Effector memory CD4-positive, alpha-beta T cell (primary cell): ENCODE data around the gene BPHL.

Source experiments
- DNase-seq, 3 donors: peaks; one replicate each; pipeline ENCODE4 v3.0.0-alpha.2; 2020
- H3K27ac ChIP-seq: 2 replicates; pipeline ENCODE4 v1.7.0; 2013; ENCODE audit warnings: mild to moderate bottlenecking, low read length, moderate library complexity; ENCODE audit not compliant: insufficient read depth, poor library complexity, severe bottlenecking
- H3K27me3 ChIP-seq: replicated peaks from 2 replicates; pipeline ENCODE4 v1.7.0; 2013; ENCODE audit warnings: mild to moderate bottlenecking, low read length; ENCODE audit not compliant: insufficient read depth, control insufficient read depth, poor library complexity, severe bottlenecking
- H3K36me3 ChIP-seq: 2 replicates; pipeline ENCODE4 v1.7.0; 2013; ENCODE audit warnings: mild to moderate bottlenecking, low read length, moderate library complexity; ENCODE audit not compliant: control insufficient read depth, insufficient read depth
- H3K4me1 ChIP-seq: 2 replicates; pipeline ENCODE4 v1.7.0; 2013; ENCODE audit warnings: low read length, mild to moderate bottlenecking; ENCODE audit not compliant: control insufficient read depth, insufficient read depth, poor library complexity, severe bottlenecking
- H3K4me3 ChIP-seq: 2 replicates; pipeline ENCODE4 v1.7.0; 2013; ENCODE audit warnings: low read length, low read depth, mild to moderate bottlenecking; ENCODE audit not compliant: insufficient read depth, poor library complexity, severe bottlenecking
- H3K9me3 ChIP-seq: 2 replicates; pipeline ENCODE4 v1.7.0; 2013; ENCODE audit warnings: mild to moderate bottlenecking, low read length, moderate library complexity; ENCODE audit not compliant: control insufficient read depth

Gene BPHL

GRCh38 chr6:3085074-3085473 is 33.4 kb upstream of the BPHL start:
- Histone ChIP-seq H3K4me1 (no peaks in the 10 kb centered on the region), H3K4me3 (no peak overlapping the region), H3K27me3 (no peaks in the 10 kb centered on the region), H3K27ac (no peak overlapping the region), H3K36me3 (peaks cover 81% of the 10 kb centered on the region), H3K9me3 (no peaks in the 10 kb centered on the region)
- no peak for DNase-seq

- peaks cover 74% of the 10 kb centered on the region for H3K36me3 ChIP-seq
- H3K27me3 ChIP-seq: no peaks in the 10 kb centered on the region
- H3K27ac ChIP-seq: no peak overlapping the region
- no peak overlapping the region for H3K4me3 ChIP-seq
- no peaks in the 10 kb centered on the region for H3K4me1 ChIP-seq
- H3K9me3 ChIP-seq: no peaks in the 10 kb centered on the region
- no peak for DNase-seq
Measured at GRCh38 chr6:3086282-3086946, 32.1 kb upstream of the BPHL start.

GRCh38 chr6:3088446-3088845 is 30.1 kb upstream of the BPHL start:
- Histone ChIP-seq H3K4me1 (no peaks in the 10 kb centered on the region), H3K36me3 (peaks cover 62% of the 10 kb centered on the region), H3K27me3 (no peaks in the 10 kb centered on the region), H3K4me3 (no peak overlapping the region), H3K27ac (no peak overlapping the region), H3K9me3 (no peaks in the 10 kb centered on the region)
- DNase-seq: no peak

GRCh38 chr6:3088968-3089367 is 29.5 kb upstream of the BPHL start:
- Histone ChIP-seq H3K36me3 (peaks cover 57% of the 10 kb centered on the region), H3K27ac (no peak overlapping the region)

GRCh38 chr6:3090013-3090412 is 28.5 kb upstream of the BPHL start:
- DNase-seq: no peak
- Histone ChIP-seq H3K36me3 (peaks cover 48% of the 10 kb centered on the region), H3K9me3 (no peaks in the 10 kb centered on the region), H3K4me3 (no peak overlapping the region), H3K27ac (no peak overlapping the region), H3K27me3 (no peaks in the 10 kb centered on the region), H3K4me1 (no peaks in the 10 kb centered on the region)

More at GRCh38 chr6:3088968-3089367, 29.5 kb upstream of the BPHL start:
- DNase-seq: no peak
- no peaks in the 10 kb centered on the region for H3K27me3 ChIP-seq
- H3K4me3 ChIP-seq: no peak overlapping the region
- H3K4me1 ChIP-seq: no peaks in the 10 kb centered on the region
- H3K9me3 ChIP-seq: no peaks in the 10 kb centered on the region

- DNase-seq: no peak
- Histone ChIP-seq H3K36me3 (peaks cover 26% of the 10 kb centered on the region), H3K27me3 (no peaks in the 10 kb centered on the region), H3K4me1 (no peaks in the 10 kb centered on the region), H3K9me3 (no peaks in the 10 kb centered on the region), H3K27ac (no peak overlapping the region), H3K4me3 (no peak overlapping the region)
Measured at GRCh38 chr6:3094815-3095214, 23.7 kb upstream of the BPHL start.

- peaks cover 44% of the 10 kb centered on the region for H3K36me3 ChIP-seq
- H3K27me3 ChIP-seq: no peaks in the 10 kb centered on the region
- no peak overlapping the region for H3K27ac ChIP-seq
- no peaks in the 10 kb centered on the region for H3K9me3 ChIP-seq
- H3K4me3 ChIP-seq: no peak overlapping the region
- H3K4me1 ChIP-seq: no peaks in the 10 kb centered on the region
- DNase-seq: no peak
Measured at GRCh38 chr6:3102875-3103274, 15.6 kb upstream of the BPHL start.

GRCh38 chr6:3108746-3109414 is 9.6 kb upstream of the BPHL start:
- Histone ChIP-seq H3K27me3 (no peaks in the 10 kb centered on the region), H3K4me1 (no peaks in the 10 kb centered on the region), H3K36me3 (peaks cover 75% of the 10 kb centered on the region), H3K9me3 (no peaks in the 10 kb centered on the region), H3K27ac (no peak overlapping the region), H3K4me3 (no peak overlapping the region)
- no peak for DNase-seq

- H3K36me3 ChIP-seq: peaks cover 78% of the 10 kb centered on the region
- H3K9me3 ChIP-seq: no peaks in the 10 kb centered on the region
Measured at GRCh38 chr6:3109761-3110160, 8.8 kb upstream of the BPHL start.

GRCh38 chr6:3114377-3114776 is 4.1 kb upstream of the BPHL start:
- Histone ChIP-seq H3K36me3 (peaks cover 50% of the 10 kb centered on the region), H3K27me3 (no peaks in the 10 kb centered on the region), H3K4me1 (peaks cover 4% of the 10 kb centered on the region), H3K9me3 (no peaks in the 10 kb centered on the region), H3K27ac (no peak overlapping the region), H3K4me3 (no peak overlapping the region)
- DNase-seq: no peak

More at GRCh38 chr6:3109761-3110160, 8.8 kb upstream of the BPHL start:
- no peaks in the 10 kb centered on the region for H3K27me3 ChIP-seq
- no peaks in the 10 kb centered on the region for H3K4me1 ChIP-seq
- no peak overlapping the region for H3K4me3 ChIP-seq
- H3K27ac ChIP-seq: no peak overlapping the region
- DNase-seq: no peak
